ENCODE measurements around the gene NUAK1. TPM values are rescaled to one million over a fixed set of nuclear protein-coding genes. Genes with fewer than 3 reads are reported as not detected.
A peak's percentile ranks its signal among the peaks of the same experiment; 100 is the strongest.

NUAK1 gene
- total RNA-seq, 4 donors from 2014 or later = 18.9 to 34.5 (median 29.1) TPM

DNA sequence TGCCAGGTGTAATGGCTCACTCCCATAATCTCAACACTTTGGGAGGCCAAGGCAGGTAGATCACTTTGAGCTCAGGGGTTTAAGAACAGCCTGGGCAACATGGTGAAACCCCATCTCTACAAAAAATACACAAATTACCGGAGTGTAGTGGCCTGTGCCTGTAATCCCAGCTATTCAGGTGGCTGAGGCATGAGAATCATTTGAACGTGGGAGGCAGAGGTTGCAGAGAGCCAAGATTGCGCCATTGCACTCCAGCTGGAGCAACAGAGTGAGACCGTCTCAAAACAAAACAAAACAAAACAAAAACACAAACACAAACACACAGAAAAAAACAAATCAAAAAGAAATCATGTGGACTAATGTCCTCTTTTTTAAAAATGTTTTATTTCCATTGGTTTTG lies 104.4 kb downstream of the NUAK1 start:
- no peaks in the 10 kb centered on the region for H3K27me3 ChIP-seq
- no peak overlapping the region for H3K27ac ChIP-seq
- ATAC-seq = no peak
- no peak overlapping the region for H3K4me3 ChIP-seq
- no peaks in the 10 kb centered on the region for H3K9me3 ChIP-seq
- H3K36me3 ChIP-seq = no peaks in the 10 kb centered on the region
- intact Hi-C loops (cut with DNase I; ENCODE audit: low total_unique reads) = no loop called here
- no peaks in the 10 kb centered on the region for H3K4me1 ChIP-seq
- in situ Hi-C loops (cut with MboI; ENCODE audit: low sequenced_read_pairs in 4 of 4) = no loop called here
- DNase-seq = no peak
- TF ChIP-seq, protein P1, sequence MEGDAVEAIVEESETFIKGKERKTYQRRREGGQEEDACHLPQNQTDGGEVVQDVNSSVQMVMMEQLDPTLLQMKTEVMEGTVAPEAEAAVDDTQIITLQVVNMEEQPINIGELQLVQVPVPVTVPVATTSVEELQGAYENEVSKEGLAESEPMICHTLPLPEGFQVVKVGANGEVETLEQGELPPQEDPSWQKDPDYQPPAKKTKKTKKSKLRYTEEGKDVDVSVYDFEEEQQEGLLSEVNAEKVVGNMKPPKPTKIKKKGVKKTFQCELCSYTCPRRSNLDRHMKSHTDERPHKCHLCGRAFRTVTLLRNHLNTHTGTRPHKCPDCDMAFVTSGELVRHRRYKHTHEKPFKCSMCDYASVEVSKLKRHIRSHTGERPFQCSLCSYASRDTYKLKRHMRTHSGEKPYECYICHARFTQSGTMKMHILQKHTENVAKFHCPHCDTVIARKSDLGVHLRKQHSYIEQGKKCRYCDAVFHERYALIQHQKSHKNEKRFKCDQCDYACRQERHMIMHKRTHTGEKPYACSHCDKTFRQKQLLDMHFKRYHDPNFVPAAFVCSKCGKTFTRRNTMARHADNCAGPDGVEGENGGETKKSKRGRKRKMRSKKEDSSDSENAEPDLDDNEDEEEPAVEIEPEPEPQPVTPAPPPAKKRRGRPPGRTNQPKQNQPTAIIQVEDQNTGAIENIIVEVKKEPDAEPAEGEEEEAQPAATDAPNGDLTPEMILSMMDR (IDR thresholded peaks at IDR 0.05 in 4 of 5, conservative IDR thresholded peaks at IDR 0.05 in 1 of 5) = no peak
- TF ChIP-seq POLR2A (IDR thresholded peaks at IDR 0.05) = no peak

DNA sequence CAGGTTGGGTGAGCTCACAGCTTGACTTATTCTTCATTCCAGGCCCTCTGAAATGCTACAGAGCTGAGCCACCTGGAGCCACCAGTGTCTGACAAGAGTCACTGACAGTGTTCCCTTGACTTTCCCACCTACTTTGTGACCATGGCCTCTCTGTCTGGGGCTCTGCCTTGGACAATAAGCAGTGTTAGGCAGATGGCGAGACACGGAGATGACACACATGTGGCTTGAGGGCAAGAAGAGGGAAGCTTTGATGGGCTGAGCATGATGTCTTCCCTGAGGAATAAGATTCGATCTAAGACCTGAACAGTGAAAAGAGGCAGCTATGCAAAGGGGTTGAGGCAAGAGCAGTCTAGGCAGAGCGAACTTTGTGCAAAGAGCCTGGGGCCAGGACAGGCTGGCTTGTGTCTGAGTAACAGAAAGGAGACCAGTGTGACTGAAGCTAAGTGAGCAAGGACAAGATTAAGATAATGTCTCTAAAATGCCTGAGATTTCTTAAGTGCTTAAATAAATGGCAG lies 105.5 kb downstream of the NUAK1 start:
- Histone ChIP-seq H3K4me1 (no peaks in the 10 kb centered on the region), H3K36me3 (no peaks in the 10 kb centered on the region), H3K27me3 (no peaks in the 10 kb centered on the region), H3K4me3 (no peak overlapping the region), H3K27ac (no peak overlapping the region), H3K9me3 (no peaks in the 10 kb centered on the region)
- intact Hi-C loops (cut with DNase I; ENCODE audit: low total_unique reads) = no loop called here
- in situ Hi-C loops (cut with MboI; ENCODE audit: low sequenced_read_pairs in 4 of 4) = no loop called here
- TF ChIP-seq, protein P1 (IDR thresholded peaks at IDR 0.05 in 4 of 5, conservative IDR thresholded peaks at IDR 0.05 in 1 of 5) = no peak
- no peak for TF ChIP-seq POLR2A (IDR thresholded peaks at IDR 0.05)
- no peak for DNase-seq
- no peak for ATAC-seq

- DNase-seq (no peak), ATAC-seq (no peak)
- intact Hi-C loops (cut with DNase I; ENCODE audit: low total_unique reads) (no loop called here), in situ Hi-C loops (cut with MboI; ENCODE audit: low sequenced_read_pairs in 4 of 4) (no loop called here)
- Histone ChIP-seq H3K27ac (no peak overlapping the region), H3K36me3 (no peaks in the 10 kb centered on the region), H3K4me3 (no peak overlapping the region), H3K27me3 (no peaks in the 10 kb centered on the region), H3K4me1 (no peaks in the 10 kb centered on the region), H3K9me3 (no peaks in the 10 kb centered on the region)
- TF ChIP-seq, protein P1 (IDR thresholded peaks at IDR 0.05 in 4 of 5, conservative IDR thresholded peaks at IDR 0.05 in 1 of 5) = no peak
- no peak for TF ChIP-seq POLR2A (IDR thresholded peaks at IDR 0.05)
These were observed 106.2 kb downstream of the NUAK1 start for GRCh38 chr12:106032623-106032925.

DNA sequence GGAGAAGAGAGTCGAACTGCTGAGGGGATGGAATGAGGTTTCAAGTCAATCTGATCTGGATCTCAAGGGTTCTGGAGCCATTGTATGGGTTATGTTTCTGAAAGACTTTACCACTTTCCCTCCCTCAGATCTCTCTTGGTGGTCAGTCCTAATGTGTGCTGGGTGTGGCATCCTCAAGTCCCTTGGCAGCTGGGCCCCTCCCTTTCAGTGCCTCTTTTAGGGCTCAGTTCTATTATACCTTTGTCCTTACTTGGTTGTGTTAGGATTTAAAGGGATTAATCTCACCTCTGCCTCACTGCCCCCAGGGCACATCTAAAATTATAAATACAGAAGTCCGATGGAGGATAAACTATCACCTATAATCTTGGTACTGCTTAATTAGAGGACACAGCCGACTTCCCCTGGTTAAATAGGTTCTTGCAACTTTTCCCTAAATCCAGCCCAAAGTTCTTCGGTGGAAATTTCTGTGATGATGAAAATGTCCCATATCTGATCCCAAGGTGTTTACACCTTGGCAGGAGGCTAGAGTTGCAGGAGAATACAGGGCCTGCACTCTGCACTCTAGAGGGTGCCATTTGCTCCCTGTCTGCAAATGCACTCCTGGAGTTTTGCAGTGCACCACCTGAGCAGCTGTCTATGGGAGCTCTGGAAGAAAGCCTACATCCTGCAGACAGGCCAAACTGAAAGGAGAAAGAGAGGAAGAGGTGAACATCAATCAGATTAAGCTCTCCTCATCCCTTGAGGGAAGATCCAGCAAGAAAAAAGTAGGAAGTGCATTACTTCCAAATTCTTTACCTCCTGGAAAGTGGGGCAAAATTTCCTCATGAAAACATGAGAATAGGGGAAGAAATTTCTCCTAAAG lies 106.8 kb downstream of the NUAK1 start:
- intact Hi-C loops (cut with DNase I; ENCODE audit: low total_unique reads) = no loop called here
- Histone ChIP-seq H3K27me3 (no peaks in the 10 kb centered on the region), H3K27ac (no peak overlapping the region), H3K4me3 (no peak overlapping the region), H3K4me1 (no peaks in the 10 kb centered on the region), H3K36me3 (no peaks in the 10 kb centered on the region), H3K9me3 (no peaks in the 10 kb centered on the region)
- in situ Hi-C loops (cut with MboI; ENCODE audit: low sequenced_read_pairs in 4 of 4) = no loop called here
- TF ChIP-seq, protein P1 (IDR thresholded peaks at IDR 0.05 in 4 of 5, conservative IDR thresholded peaks at IDR 0.05 in 1 of 5) = no peak
- no peak for TF ChIP-seq POLR2A (IDR thresholded peaks at IDR 0.05)
- ATAC-seq (peak in 1 of 2 donors; percentile 53), DNase-seq (no peak)
